K562 (cell line): ENCODE results near the gene TMEM243. TPM values are rescaled to one million over a fixed set of nuclear protein-coding genes. Genes with fewer than 3 reads are reported as not detected.
A peak's percentile ranks its signal among the peaks of the same experiment; 100 is the strongest.

Source experiments
- ARID2 ChIP-seq: fragments of 450-650 bp; IDR thresholded peaks from 2 replicates; pipeline ENCODE4 v1.6.1; 2017; ENCODE audit warnings: antibody characterized with exemption, mild to moderate bottlenecking
- ARID3A ChIP-seq: IDR thresholded peaks from 2 replicates; pipeline ENCODE4 v1.6.1; 2012; ENCODE audit warnings: low read depth, low read length, improper control_type of control experiment, borderline replicate concordance
- CEBPB ChIP-seq: fragments of 450-650 bp; IDR thresholded peaks from 2 replicates; pipeline ENCODE4 v1.6.1; 2016; ENCODE audit warnings: missing genetic modification characterization, missing compliant biosample characterization
- CREB3 ChIP-seq: fragments of 450-650 bp; conservative IDR thresholded peaks from 2 replicates; pipeline ENCODE4 v1.6.1; 2016; ENCODE audit warnings: missing genetic modification characterization, low read depth, mild to moderate bottlenecking, missing compliant biosample characterization, moderate library complexity
- CTBP1 ChIP-seq: fragments of 450-650 bp; IDR thresholded peaks from 2 replicates; pipeline ENCODE4 v1.6.1; 2016; ENCODE audit warnings: borderline replicate concordance
- MAZ ChIP-seq, 2 experiments: fragments of 450-650 bp in 1 of 2; sonication (generic) in 1 of 2; formaldehyde crosslinking; IDR thresholded peaks in 1 of 2; conservative IDR thresholded peaks in 1 of 2; 2 replicates each; pipeline versions ENCODE4 v1.4.0 to v1.5.0; 2020; ENCODE audit warnings: mild to moderate bottlenecking in 1 of 2, missing genetic modification reagents in 1 of 2
- NBN ChIP-seq: fragments of 450-650 bp; IDR thresholded peaks from 2 replicates; pipeline ENCODE4 v1.6.1; 2016; ENCODE audit warnings: low read depth, mild to moderate bottlenecking
- NFIC ChIP-seq: fragments of 450-650 bp; IDR thresholded peaks from 2 replicates; pipeline ENCODE4 v1.6.1; 2017; ENCODE audit warnings: mild to moderate bottlenecking, inconsistent platforms
- SUPT5H ChIP-seq: fragments of 450-650 bp; IDR thresholded peaks from 2 replicates; pipeline ENCODE4 v1.6.1; 2016
- TAL1 ChIP-seq: fragments of 450-650 bp; IDR thresholded peaks from 2 replicates; pipeline ENCODE4 v1.6.1; 2016; ENCODE audit warnings: mild to moderate bottlenecking
- XRCC5 ChIP-seq: fragments of 200-400 bp; formaldehyde crosslinking; IDR thresholded peaks from 2 replicates; pipeline ENCODE4 v1.6.1; 2017; ENCODE audit warnings: low read depth, mild to moderate bottlenecking, low read length
- ZBTB26 ChIP-seq: fragments of 450-650 bp; formaldehyde crosslinking; IDR thresholded peaks from 2 replicates; pipeline ENCODE4 v1.4.0; 2022; ENCODE audit warnings: missing genetic modification characterization
- ZNF133 ChIP-seq: fragments of 250-450 bp; sonication (Bioruptor Pico); IDR thresholded peaks from 2 replicates; pipeline ENCODE4 v1.4.0; 2020; ENCODE audit warnings: mild to moderate bottlenecking
- ZNF212 ChIP-seq: fragments of 450-650 bp; formaldehyde crosslinking; IDR thresholded peaks from 2 replicates; pipeline ENCODE4 v1.4.0; 2020; ENCODE audit warnings: mild to moderate bottlenecking
- ZNF23 ChIP-seq: fragments of 250-450 bp; sonication (Bioruptor Pico); IDR thresholded peaks from 2 replicates; pipeline ENCODE4 v1.4.0; 2020; ENCODE audit warnings: mild to moderate bottlenecking
- ZNF592 ChIP-seq: fragments of 450-650 bp; IDR thresholded peaks from 2 replicates; pipeline ENCODE4 v1.6.1; 2017; ENCODE audit warnings: antibody characterized with exemption, mild to moderate bottlenecking
- polyA plus RNA-seq, 8 experiments: library from polyadenylated mRNA; depleted of rRNA in 4 of 8; stranded (reverse) in 5 of 8; unstranded in 3 of 8; fragments of >200 nt; fragmentation: Nextera tagmentation in 2 of 8; fragmentation: Illumina TruSeq in 1 of 8; extraction: Ambion mirVana in 2 of 8; extraction: Trizol in 1 of 8; gene quantifications; 2 replicates each; pipeline versions ENCODE4 v1.2.1 to v1.2.3, GENCODE V29; 2011 to 2014; ENCODE audit warnings: inconsistent platforms in 1 of 8, missing spikeins in 1 of 8
- total RNA-seq, 7 experiments: library from RNA; depleted of rRNA in 6 of 7; stranded (reverse); fragments of >200 nt in 6 of 7; fragmentation: Illumina TruSeq in 2 of 7; extraction: Trizol in 2 of 7; gene quantifications; 2 replicates each; pipeline versions ENCODE4 v1.2.1 to v1.2.3, GENCODE V29; 2011 to 2021; ENCODE audit warnings: low replicate concordance in 1 of 7
- TF ChIP-seq, protein P1 (sequence below): fragments of 150-350 bp; IDR thresholded peaks from 2 replicates; pipeline ENCODE4 v1.6.1; 2014; ENCODE audit warnings: low read depth, mild to moderate bottlenecking, low read length, borderline replicate concordance

Gene TMEM243
- total and polyA plus RNA-seq, 9 of the 15 experiments (the other 6 are each of a cell fraction or from before 2014, with no cell fraction given) = 3.9 to 8.6 (median 6.1) TPM

DNA sequence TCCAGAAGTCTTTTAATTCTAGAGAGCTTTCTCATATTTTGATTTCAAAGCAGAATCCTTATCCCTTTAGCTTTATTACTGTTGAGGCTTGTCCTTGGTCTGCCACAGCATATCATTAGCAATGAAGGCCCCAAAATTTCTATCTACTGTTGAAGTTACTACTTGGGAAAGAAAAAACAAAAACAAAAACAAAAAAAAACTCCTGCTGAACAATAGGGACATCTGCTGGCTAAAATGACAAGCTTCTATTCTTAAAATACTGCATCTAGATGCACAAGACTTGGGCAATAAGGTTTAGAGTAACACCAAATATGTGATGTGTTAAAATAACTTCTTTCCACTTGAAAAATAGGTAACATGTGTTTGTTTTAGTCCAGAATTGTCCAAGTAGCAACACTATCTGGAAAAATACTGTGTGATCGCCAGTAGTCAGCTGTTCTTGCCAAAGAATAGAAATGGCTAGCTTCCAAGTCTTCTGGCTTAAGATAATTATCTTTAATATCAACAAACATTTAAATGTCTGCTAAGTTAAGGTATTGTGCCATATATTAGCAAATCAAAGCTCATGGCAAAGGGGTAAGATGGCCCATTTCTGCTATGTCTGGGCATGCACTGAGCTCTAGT is 71.1 kb downstream of the TMEM243 start (continued):
- TF ChIP-seq ZNF592 (peak; percentile 23; the same call in 1 of the 2 replicates), NBN (0 out of 2 replicates have a peak, but pooled peaks have one; percentile 37), ZBTB26 (no peak), CTBP1 (no peak), MAZ (CRISPR knock-in tag; conservative IDR thresholded peaks at IDR 0.05 in 1 of 2, IDR thresholded peaks at IDR 0.05 in 1 of 2) (peak in 1 of 2 experiments; percentile 49; a peak in 1 of 4 replicates), SUPT5H (no peak), ZNF212 (CRISPR knock-in tag) (no peak), ARID3A (0 out of 2 replicates have a peak, but pooled peaks have one; percentile 15), TAL1 (0 out of 2 replicates have a peak, but pooled peaks have one; percentile 9), ZNF23 (CRISPR knock-in tag) (no peak), ZNF133 (CRISPR knock-in tag) (no peak), CEBPB (tag) (peak; percentile 82), NFIC (peak; percentile 76), CREB3 (tag) (no peak), ARID2 (peak; percentile 98), XRCC5 (no peak)
- TF ChIP-seq, protein P1, sequence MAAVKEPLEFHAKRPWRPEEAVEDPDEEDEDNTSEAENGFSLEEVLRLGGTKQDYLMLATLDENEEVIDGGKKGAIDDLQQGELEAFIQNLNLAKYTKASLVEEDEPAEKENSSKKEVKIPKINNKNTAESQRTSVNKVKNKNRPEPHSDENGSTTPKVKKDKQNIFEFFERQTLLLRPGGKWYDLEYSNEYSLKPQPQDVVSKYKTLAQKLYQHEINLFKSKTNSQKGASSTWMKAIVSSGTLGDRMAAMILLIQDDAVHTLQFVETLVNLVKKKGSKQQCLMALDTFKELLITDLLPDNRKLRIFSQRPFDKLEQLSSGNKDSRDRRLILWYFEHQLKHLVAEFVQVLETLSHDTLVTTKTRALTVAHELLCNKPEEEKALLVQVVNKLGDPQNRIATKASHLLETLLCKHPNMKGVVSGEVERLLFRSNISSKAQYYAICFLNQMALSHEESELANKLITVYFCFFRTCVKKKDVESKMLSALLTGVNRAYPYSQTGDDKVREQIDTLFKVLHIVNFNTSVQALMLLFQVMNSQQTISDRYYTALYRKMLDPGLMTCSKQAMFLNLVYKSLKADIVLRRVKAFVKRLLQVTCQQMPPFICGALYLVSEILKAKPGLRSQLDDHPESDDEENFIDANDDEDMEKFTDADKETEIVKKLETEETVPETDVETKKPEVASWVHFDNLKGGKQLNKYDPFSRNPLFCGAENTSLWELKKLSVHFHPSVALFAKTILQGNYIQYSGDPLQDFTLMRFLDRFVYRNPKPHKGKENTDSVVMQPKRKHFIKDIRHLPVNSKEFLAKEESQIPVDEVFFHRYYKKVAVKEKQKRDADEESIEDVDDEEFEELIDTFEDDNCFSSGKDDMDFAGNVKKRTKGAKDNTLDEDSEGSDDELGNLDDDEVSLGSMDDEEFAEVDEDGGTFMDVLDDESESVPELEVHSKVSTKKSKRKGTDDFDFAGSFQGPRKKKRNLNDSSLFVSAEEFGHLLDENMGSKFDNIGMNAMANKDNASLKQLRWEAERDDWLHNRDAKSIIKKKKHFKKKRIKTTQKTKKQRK = no peak
